ENCODE results near the gene DOCK2.
"Not testable (repeated sequence)": the region's sequence is repeated elsewhere in the genome, so short reads cannot be mapped to it uniquely, and the experiment has no call there.

The DOCK2 gene

GRCh38 chr5:169789417-169789940 is 152.4 kb downstream of the DOCK2 start:
- no peak for DNase-seq (ENCODE audit: low read depth)

- DNase-seq (ENCODE audit: low read depth): no peak
Measured at GRCh38 chr5:169791251-169791650, 154.2 kb downstream of the DOCK2 start.

GRCh38 chr5:169795338-169795737 is 158.3 kb downstream of the DOCK2 start:
- DNase-seq (ENCODE audit: low read depth): no peak

- DNase-seq (ENCODE audit: low read depth): no peak
Measured at GRCh38 chr5:169796731-169797130, 159.7 kb downstream of the DOCK2 start.

- DNase-seq (ENCODE audit: low read depth): no peak
Measured at GRCh38 chr5:169797577-169797976, 160.5 kb downstream of the DOCK2 start.

- no peak for DNase-seq (ENCODE audit: low read depth)
Measured at GRCh38 chr5:169798438-169798837, 161.4 kb downstream of the DOCK2 start.

- no peak for DNase-seq (ENCODE audit: low read depth)
Measured at GRCh38 chr5:169798906-169799660, 162.0 kb downstream of the DOCK2 start.

- DNase-seq (ENCODE audit: low read depth): no peak
Measured at GRCh38 chr5:169801324-169801777, 164.3 kb downstream of the DOCK2 start.

GRCh38 chr5:169801781-169802180 is 164.7 kb downstream of the DOCK2 start:
- no peak for DNase-seq (ENCODE audit: low read depth)

- peak; percentile 80 for DNase-seq (ENCODE audit: low read depth)
Measured at GRCh38 chr5:169803077-169803981, 166.3 kb downstream of the DOCK2 start.

- peak; percentile 32 for DNase-seq (ENCODE audit: low read depth)
Measured at GRCh38 chr5:169804861-169805260, 167.8 kb downstream of the DOCK2 start.

GRCh38 chr5:169805527-169805934 is 168.5 kb downstream of the DOCK2 start:
- no peak for DNase-seq (ENCODE audit: low read depth)

- DNase-seq (ENCODE audit: low read depth): no peak
Measured at GRCh38 chr5:169805937-169806700, 169.0 kb downstream of the DOCK2 start.

GRCh38 chr5:169808118-169808581 is 171.1 kb downstream of the DOCK2 start:
- no peak for DNase-seq (ENCODE audit: low read depth)

GRCh38 chr5:169808880-169809279 is 171.8 kb downstream of the DOCK2 start:
- not testable (repeated sequence) for DNase-seq (ENCODE audit: low read depth)

GRCh38 chr5:169809281-169809680 is 172.2 kb downstream of the DOCK2 start:
- no peak for DNase-seq (ENCODE audit: low read depth)

GRCh38 chr5:169810524-169810923 is 173.4 kb downstream of the DOCK2 start:
- no peak for DNase-seq (ENCODE audit: low read depth)

GRCh38 chr5:169811023-169811422 is 173.9 kb downstream of the DOCK2 start:
- DNase-seq (ENCODE audit: low read depth): no peak

- no peak for DNase-seq (ENCODE audit: low read depth)
Measured at GRCh38 chr5:169811680-169812079, 174.6 kb downstream of the DOCK2 start.

- no peak for DNase-seq (ENCODE audit: low read depth)
Measured at GRCh38 chr5:169812786-169813185, 175.7 kb downstream of the DOCK2 start.

GRCh38 chr5:169814045-169814444 is 177.0 kb downstream of the DOCK2 start:
- DNase-seq (ENCODE audit: low read depth): no peak

GRCh38 chr5:169814522-169814921 is 177.4 kb downstream of the DOCK2 start:
- no peak for DNase-seq (ENCODE audit: low read depth)

Data from stromal cell of bone marrow (primary cell).